AG04450 (cell line): ENCODE results near the gene MAGI2. TPM values are rescaled to one million over a fixed set of nuclear protein-coding genes. Genes with fewer than 3 reads are reported as not detected.

Source experiments
- CTCF ChIA-PET: fragments of 300-600, 350-600 bp; formaldehyde crosslinking; extraction: SDS; loops from one replicate; lab custom pipeline; 2022; ENCODE audit warnings: antibody characterized with exemption, inconsistent platforms; lab: Charles Lee
- POLR2A ChIA-PET: fragments of 350-600 bp; formaldehyde crosslinking; extraction: SDS; loops from one replicate; lab custom pipeline; 2021; ENCODE audit warnings: antibody characterized with exemption, inconsistent platforms; lab: Yijun Ruan, JAX
- DNase-seq: peaks from one replicate; pipeline ENCODE4 v3.0.0-alpha.2; 2011; ENCODE audit warnings: low read depth, low spot score
- H3K27ac ChIP-seq: one replicate; pipeline ENCODE4 v1.5.1; 2012; ENCODE audit warnings: low read depth, low read length, control low read depth
- H3K27me3 ChIP-seq: one replicate; pipeline ENCODE4 v1.6.0; 2012; ENCODE audit warnings: low read length; ENCODE audit not compliant: control insufficient read depth, insufficient read depth
- H3K4me3 ChIP-seq: 2 replicates; pipeline ENCODE4 v1.5.1; 2011; ENCODE audit warnings: mild to moderate bottlenecking, low read depth, low read length, control low read depth
- H3K9me3 ChIP-seq: 2 replicates; pipeline ENCODE4 v1.5.1; 2012; ENCODE audit warnings: low read length; ENCODE audit not compliant: control insufficient read depth, insufficient read depth
- CTCF ChIP-seq: IDR thresholded peaks from 2 replicates; pipeline ENCODE4 v1.5.1; 2011; ENCODE audit warnings: low read depth, low read length, control low read depth, inconsistent platforms
- polyA plus RNA-seq: library from polyadenylated mRNA; depleted of rRNA; stranded (reverse); fragments of >200 nt; gene quantifications from 2 replicates; pipeline ENCODE4 v1.2.3, GENCODE V29; 2011

Gene MAGI2
- polyA plus RNA-seq, 1 experiment = 2.3 TPM

- no peak overlapping the region for H3K27ac ChIP-seq
- TF ChIP-seq CTCF = no peak
- H3K27me3 ChIP-seq = no peaks in the 10 kb centered on the region
- ChIA-PET CTCF (interaction anchor here (0.7 kb wide), 1 partner anchor 51 kb away, joined by 3 read pairs; no protein-coding TSS in a partner anchor), POLR2A (no interaction called here)
- no peaks in the 10 kb centered on the region for H3K9me3 ChIP-seq
- no peak overlapping the region for H3K4me3 ChIP-seq
- DNase-seq = no peak
These were observed 1268.2 kb downstream of the MAGI2 start for GRCh38 chr7:78185149-78185745.

DNA sequence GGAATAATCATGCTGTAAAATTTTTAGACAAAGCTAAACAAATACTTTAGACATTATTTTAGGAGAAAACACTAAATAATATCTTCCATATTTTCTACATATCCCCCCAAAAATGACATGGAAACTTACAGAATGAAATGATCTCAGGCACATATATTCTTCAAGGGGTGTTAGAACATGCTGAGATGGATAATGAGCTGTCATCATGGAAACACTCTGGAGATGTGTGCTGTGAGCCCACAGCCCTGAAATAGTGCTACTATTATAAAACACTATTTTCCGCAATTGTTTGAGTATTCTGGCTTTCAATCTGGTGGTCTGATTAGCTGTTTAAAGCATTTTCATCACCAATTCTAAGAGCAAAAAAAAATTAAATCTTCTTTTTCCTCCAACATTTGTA is 1269.2 kb downstream of the MAGI2 start:
- Histone ChIP-seq H3K27ac (no peak overlapping the region), H3K27me3 (no peaks in the 10 kb centered on the region), H3K9me3 (no peaks in the 10 kb centered on the region), H3K4me3 (no peak overlapping the region)
- POLR2A ChIA-PET = no interaction called here
- CTCF ChIA-PET = no interaction called here
- TF ChIP-seq CTCF = no peak
- DNase-seq = no peak

DNA sequence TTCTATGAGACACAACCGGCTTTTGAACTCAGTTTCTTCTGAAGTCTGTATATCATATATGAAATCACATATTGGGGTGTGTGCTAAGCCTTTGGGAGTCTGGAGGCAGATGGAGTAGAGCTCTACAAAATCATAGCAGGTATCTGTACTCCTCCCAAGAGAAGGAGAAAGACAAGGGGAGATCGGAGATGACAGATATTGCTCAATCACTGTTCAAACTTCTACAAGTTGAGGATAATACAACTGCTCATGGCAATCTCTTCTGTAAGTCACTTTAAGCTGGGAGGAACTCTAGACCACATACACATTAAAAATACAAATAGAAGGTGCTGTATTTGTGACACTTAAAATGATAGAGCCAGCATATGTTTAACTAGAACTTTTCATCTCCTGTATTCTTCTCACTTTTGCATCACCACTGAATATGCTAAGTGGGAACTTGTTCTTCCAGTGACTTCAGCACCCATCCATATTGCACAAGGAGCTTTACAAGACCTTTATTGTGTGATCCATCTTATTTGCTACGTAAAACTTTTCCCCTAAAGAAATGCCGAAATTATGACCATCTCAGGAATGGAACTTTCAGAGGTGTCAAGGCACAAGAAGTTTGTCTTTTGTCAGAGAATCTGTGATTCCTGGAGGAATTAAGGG is 1273.5 kb downstream of the MAGI2 start:
- CTCF ChIA-PET = no interaction called here
- H3K27ac ChIP-seq = no peak overlapping the region
- H3K27me3 ChIP-seq = no peaks in the 10 kb centered on the region
- TF ChIP-seq CTCF = no peak
- H3K4me3 ChIP-seq = no peak overlapping the region
- no peak for DNase-seq
- no peaks in the 10 kb centered on the region for H3K9me3 ChIP-seq
- POLR2A ChIA-PET = no interaction called here

DNA sequence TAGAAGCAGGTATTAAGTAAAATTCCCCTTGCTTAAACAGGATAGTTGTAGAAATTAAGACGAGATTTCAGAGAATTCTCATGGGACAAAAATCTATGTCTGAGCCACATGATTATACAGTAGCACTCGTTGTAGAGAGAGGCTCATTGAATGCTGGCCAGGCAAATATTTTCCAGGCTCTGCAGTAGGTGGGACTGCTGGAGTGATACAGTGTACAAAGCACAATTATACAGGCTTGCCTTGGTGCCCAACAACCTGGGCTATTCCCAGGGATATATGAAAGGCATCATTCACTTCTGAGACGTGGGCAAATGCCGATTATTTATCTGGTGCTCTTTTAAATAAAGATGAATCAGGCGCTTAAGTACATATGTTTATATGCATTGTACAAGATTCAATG is 1274.3 kb downstream of the MAGI2 start:
- TF ChIP-seq CTCF = no peak
- H3K27me3 ChIP-seq = no peaks in the 10 kb centered on the region
- DNase-seq = no peak
- CTCF ChIA-PET = no interaction called here
- POLR2A ChIA-PET = no interaction called here
- no peaks in the 10 kb centered on the region for H3K9me3 ChIP-seq
- no peak overlapping the region for H3K4me3 ChIP-seq
- H3K27ac ChIP-seq = no peak overlapping the region

DNA sequence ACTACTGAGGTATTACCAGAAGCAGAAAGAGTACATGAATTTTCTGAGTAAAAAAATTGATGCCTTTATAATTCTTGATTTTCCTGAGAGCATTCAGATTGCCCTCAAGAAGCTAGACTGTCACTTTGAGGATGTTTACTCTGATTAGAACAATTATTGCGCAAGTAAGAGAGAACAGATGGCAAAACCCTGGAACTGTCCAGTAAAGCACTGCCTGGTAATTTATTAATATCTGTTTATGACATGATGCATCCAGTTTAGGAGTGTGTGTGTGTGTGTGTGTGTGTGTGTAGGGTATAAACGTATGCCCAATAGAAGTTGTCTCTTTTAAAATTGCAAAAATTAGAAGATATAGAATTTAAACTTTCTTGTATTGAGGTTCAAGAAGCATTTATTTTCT is 1275.1 kb downstream of the MAGI2 start:
- Histone ChIP-seq H3K9me3 (no peaks in the 10 kb centered on the region), H3K27me3 (no peaks in the 10 kb centered on the region), H3K27ac (no peak overlapping the region), H3K4me3 (no peak overlapping the region)
- CTCF ChIA-PET = no interaction called here
- no peak for DNase-seq
- no peak for TF ChIP-seq CTCF
- POLR2A ChIA-PET = no interaction called here
